Mucosa of descending colon (tissue), 3 donors: ENCODE data around the gene FRMD4A. TPM values are rescaled to one million over a fixed set of nuclear protein-coding genes. Genes with fewer than 3 reads are reported as not detected.

Experiments
- ATAC-seq: fragments of 200-7000 bp; cut with Tn5 transposase; one replicate; pipeline ENCODE4 v1.9.1; 2020; ENCODE audit warnings: mild to moderate bottlenecking, moderate library complexity
- DNase-seq, 3 donors: peaks; one replicate each; pipeline ENCODE4 v3.0.0-alpha.2; 2020
- H3K36me3 ChIP-seq: fragments of 200-600 bp; one replicate; pipeline ENCODE4 v1.8.0; 2021; ENCODE audit warnings: low read depth, mild to moderate bottlenecking
- H3K4me1 ChIP-seq: fragments of 200-600 bp; one replicate; pipeline ENCODE4 v1.8.0; 2021; ENCODE audit warnings: low read depth, mild to moderate bottlenecking
- H3K4me3 ChIP-seq: fragments of 200-600 bp; one replicate; pipeline ENCODE4 v1.8.0; 2021; ENCODE audit warnings: mild to moderate bottlenecking
- H3K9me3 ChIP-seq: fragments of 200-600 bp; one replicate; pipeline ENCODE4 v1.8.0; 2021; ENCODE audit warnings: mild to moderate bottlenecking
- intact Hi-C, 2 donors: fragments of 100-400 bp; cut with DNase I in 1 of 2; cut with micrococcal nuclease in 1 of 2; formaldehyde crosslinking; loops; one replicate each; pipeline versions ENCODE4 v1.11.0 to v1.11.1; 2022; cut with DNase I, micrococcal nuclease
- total RNA-seq, 3 donors: library from RNA; stranded (reverse); fragmentation: NEBNext Ultra II Directional in 2 of 3; extraction: Animal tissue kit (Norgen Biotek cat#: 25700) in 2 of 3; gene quantifications; one replicate each; pipeline versions ENCODE4 v1.2.1 to v1.2.4, GENCODE V29; 2021 to 2023
- TF ChIP-seq, protein P1 (sequence below): fragments of 200-600 bp; IDR thresholded peaks from one replicate; pipeline ENCODE4 v1.8.0; 2022; ENCODE audit warnings: antibody characterized with exemption, mild to moderate bottlenecking
- donor health status: DM: no; HTN: no; CAD: no; lungs with moderate emphysema.
- donor health status: DM: no; HTN: no; CAD: no.
- donor health status: DM: no; HTN: yes; CAD: no.

Gene FRMD4A
- total RNA-seq, 3 donors from 2014 or later, result 9.8 to 40.6 (median 17.2) TPM

DNA sequence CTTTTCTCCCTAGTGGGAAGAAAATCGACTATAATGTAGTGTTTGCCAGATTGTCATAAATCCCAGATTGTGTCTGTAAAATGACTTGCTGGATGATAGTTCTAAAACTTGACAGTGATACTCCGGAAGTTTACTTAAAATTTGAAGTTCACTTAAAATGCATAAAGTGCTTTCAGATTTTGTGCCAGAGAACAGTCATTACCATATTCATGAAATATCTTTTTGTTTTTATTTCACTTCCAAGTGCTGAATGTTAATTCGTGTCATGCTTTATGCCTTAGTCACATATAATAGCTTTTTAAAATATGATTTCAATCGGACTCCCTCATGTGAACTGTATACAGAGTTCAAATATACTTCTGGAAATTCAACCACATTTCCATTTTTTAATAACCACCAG is 713.6 kb downstream of the FRMD4A start:
- TF ChIP-seq, protein P1, sequence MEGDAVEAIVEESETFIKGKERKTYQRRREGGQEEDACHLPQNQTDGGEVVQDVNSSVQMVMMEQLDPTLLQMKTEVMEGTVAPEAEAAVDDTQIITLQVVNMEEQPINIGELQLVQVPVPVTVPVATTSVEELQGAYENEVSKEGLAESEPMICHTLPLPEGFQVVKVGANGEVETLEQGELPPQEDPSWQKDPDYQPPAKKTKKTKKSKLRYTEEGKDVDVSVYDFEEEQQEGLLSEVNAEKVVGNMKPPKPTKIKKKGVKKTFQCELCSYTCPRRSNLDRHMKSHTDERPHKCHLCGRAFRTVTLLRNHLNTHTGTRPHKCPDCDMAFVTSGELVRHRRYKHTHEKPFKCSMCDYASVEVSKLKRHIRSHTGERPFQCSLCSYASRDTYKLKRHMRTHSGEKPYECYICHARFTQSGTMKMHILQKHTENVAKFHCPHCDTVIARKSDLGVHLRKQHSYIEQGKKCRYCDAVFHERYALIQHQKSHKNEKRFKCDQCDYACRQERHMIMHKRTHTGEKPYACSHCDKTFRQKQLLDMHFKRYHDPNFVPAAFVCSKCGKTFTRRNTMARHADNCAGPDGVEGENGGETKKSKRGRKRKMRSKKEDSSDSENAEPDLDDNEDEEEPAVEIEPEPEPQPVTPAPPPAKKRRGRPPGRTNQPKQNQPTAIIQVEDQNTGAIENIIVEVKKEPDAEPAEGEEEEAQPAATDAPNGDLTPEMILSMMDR, result no peak
- H3K4me3 ChIP-seq, result no peak overlapping the region
- peaks cover 2% of the 10 kb centered on the region for H3K36me3 ChIP-seq
- no peak for ATAC-seq
- no peak for DNase-seq
- H3K9me3 ChIP-seq, result no peaks in the 10 kb centered on the region
- intact Hi-C loops, result no loop called here
- no peaks in the 10 kb centered on the region for H3K4me1 ChIP-seq

- DNase-seq (no peak), ATAC-seq (no peak)
- intact Hi-C loops, result no loop called here
- TF ChIP-seq, protein P1, result no peak
- Histone ChIP-seq H3K4me1 (no peaks in the 10 kb centered on the region), H3K36me3 (peaks cover 2% of the 10 kb centered on the region), H3K4me3 (no peak overlapping the region), H3K9me3 (no peaks in the 10 kb centered on the region)
Observed at GRCh38 chr10:13615650-13616300, 714.9 kb downstream of the FRMD4A start.

GRCh38 chr10:13614530-13615332 is 716.0 kb downstream of the FRMD4A start:
- intact Hi-C loops, result no loop called here
- TF ChIP-seq, protein P1, result no peak
- ATAC-seq, result no peak
- H3K4me3 ChIP-seq, result no peak overlapping the region
- no peak for DNase-seq
- H3K9me3 ChIP-seq, result no peaks in the 10 kb centered on the region
- peaks cover 2% of the 10 kb centered on the region for H3K36me3 ChIP-seq
- H3K4me1 ChIP-seq, result no peaks in the 10 kb centered on the region

DNA sequence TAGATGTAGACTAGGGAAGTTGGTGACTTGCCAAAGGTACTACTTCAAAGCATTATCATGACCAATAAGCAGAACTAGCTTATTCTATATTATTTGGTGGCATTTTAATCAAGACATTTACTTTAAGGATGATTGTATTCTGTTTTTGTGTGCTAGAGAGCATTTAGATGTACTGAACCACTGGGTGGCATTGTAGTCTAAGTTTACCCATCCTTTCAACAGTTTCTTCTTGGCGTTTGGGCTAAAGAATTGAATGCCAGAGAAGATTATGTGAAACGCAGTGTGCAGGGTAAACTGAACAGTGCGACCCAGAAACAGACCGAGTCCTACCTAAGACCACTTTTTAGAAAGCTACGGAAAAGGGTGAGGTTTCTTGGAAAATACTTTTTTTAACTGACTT is 717.2 kb downstream of the FRMD4A start:
- H3K9me3 ChIP-seq, result no peaks in the 10 kb centered on the region
- TF ChIP-seq, protein P1, result no peak
- intact Hi-C loops, result no loop called here
- no peaks in the 10 kb centered on the region for H3K4me1 ChIP-seq
- ATAC-seq, result no peak
- H3K4me3 ChIP-seq, result no peak overlapping the region
- peaks cover 2% of the 10 kb centered on the region for H3K36me3 ChIP-seq
- DNase-seq, result no peak

- ATAC-seq (no peak), DNase-seq (no peak)
- Histone ChIP-seq H3K36me3 (peaks cover 2% of the 10 kb centered on the region), H3K4me1 (no peaks in the 10 kb centered on the region), H3K4me3 (no peak overlapping the region), H3K9me3 (no peaks in the 10 kb centered on the region)
- TF ChIP-seq, protein P1, result no peak
- intact Hi-C loops, result no loop called here
Observed at GRCh38 chr10:13612654-13613373, 717.9 kb downstream of the FRMD4A start.
